ENCODE data around the gene PDE3B. TPM values are rescaled to one million over a fixed set of nuclear protein-coding genes. Genes with fewer than 3 reads are reported as not detected.

The PDE3B gene
- total and polyA plus RNA-seq, 9 of the 15 experiments (the other 6 are each of a cell fraction or from before 2014, with no cell fraction given): 2.3 to 22.5 (median 12.2) TPM

GRCh38 chr11:14904745-14905103, 261.1 kb downstream of the PDE3B start (continued):
- peak in 1 of 3 experiments; percentile 4; a peak in 1 of 6 replicates for TF ChIP-seq CTCF (IDR thresholded peaks at IDR 0.05 in 2 of 3, conservative IDR thresholded peaks at IDR 0.05 in 1 of 3; ENCODE audit: insufficient read depth in 2 of 3, low read depth in 1 of 3, low read length in 3 of 3)

- WGBS (ENCODE audit: insufficient coverage, low coverage, missing lambda C conversion rate): 83% methylated on average over 21 of the region's 58 CpGs
- TF ChIP-seq HMG20B (CRISPR knock-in tag; IDR thresholded peaks at IDR 0.05) (no peak), ZNF277 (CRISPR knock-in tag; IDR thresholded peaks at IDR 0.05; ENCODE audit: borderline replicate concordance) (no peak)
Observed at GRCh38 chr11:14905104-14906033, 261.8 kb downstream of the PDE3B start.

More at GRCh38 chr11:14905104-14906033, 261.8 kb downstream of the PDE3B start:
- CTCF ChIA-PET (ENCODE audit: low intra/inter-chr PET ratio): no interaction called here
- in situ Hi-C loops (cut with MboI) (loop anchor here (10.0 kb wide), 1 partner anchor 611 kb away; no protein-coding TSS in a partner anchor), intact Hi-C loops (cut with micrococcal nuclease) (loop anchor here (5.0 kb wide), 2 partner anchors 263 to 283 kb away; partner anchors contain the start of gene PDE3B)
- POLR2A ChIA-PET: interaction anchor here (1.8 kb wide), 1 partner anchor 14 kb away, joined by 5 read pairs; the partner anchor contains the start of gene CYP2R1
- no peak overlapping the region for H2AFZ ChIP-seq (ENCODE audit: low read depth, low read length)
- ATAC-seq: no peak
- H4K20me1 ChIP-seq (replicated peaks; ENCODE audit: control insufficient read depth, insufficient read depth, low read length): no peaks in the 10 kb centered on the region
- no peak for DNase-seq (ENCODE audit: extremely low read depth in 1 of 4, low spot score in 3 of 4)
- no peaks in the 10 kb centered on the region for H3K9me1 ChIP-seq (ENCODE audit: control insufficient read depth, insufficient read depth, low read length)
- no peaks in the 10 kb centered on the region for H3K79me2 ChIP-seq (ENCODE audit: control insufficient read depth, insufficient read depth, low read length)
- no peak overlapping the region; a peak in 1 of 4 replicates for H3K9ac ChIP-seq (ENCODE audit: insufficient read depth in 1 of 2, low read depth in 2 of 2, low read length in 2 of 2)
- no peak overlapping the region for H3K27ac ChIP-seq (ENCODE audit: extremely low read depth, low read depth, low read length)
- H3K36me3 ChIP-seq (ENCODE audit: control insufficient read depth, insufficient read depth, low read length): no peaks in the 10 kb centered on the region
- no peaks in the 10 kb centered on the region for H3K27me3 ChIP-seq (ENCODE audit: control insufficient read depth in 2 of 2, insufficient read depth in 2 of 2, low read length in 2 of 2)
- no peak overlapping the region for H3K4me3 ChIP-seq
- H3K4me2 ChIP-seq (ENCODE audit: insufficient read depth, low read length): no peak overlapping the region
- no peaks in the 10 kb centered on the region for H3K9me3 ChIP-seq (replicated peaks; ENCODE audit: control insufficient read depth, insufficient read depth, low read depth, low read length)
- no TSS peak for BruUV-seq (replicated peaks)
- peaks cover 0 to 12% of the 10 kb centered on the region in 2 experiments; a peak in 3 of 5 replicates for H3K4me1 ChIP-seq (replicated peaks in 1 of 2; ENCODE audit: control insufficient read depth in 2 of 2, insufficient read depth in 2 of 2, low read length in 2 of 2)
- no peak for FAIRE-seq

Data from K562 (cell line).